ENCODE data around the gene PIK3CB.
"Not testable (repeated sequence)": the region's sequence is repeated elsewhere in the genome, so short reads cannot be mapped to it uniquely, and the experiment has no call there.

Gene PIK3CB

DNA sequence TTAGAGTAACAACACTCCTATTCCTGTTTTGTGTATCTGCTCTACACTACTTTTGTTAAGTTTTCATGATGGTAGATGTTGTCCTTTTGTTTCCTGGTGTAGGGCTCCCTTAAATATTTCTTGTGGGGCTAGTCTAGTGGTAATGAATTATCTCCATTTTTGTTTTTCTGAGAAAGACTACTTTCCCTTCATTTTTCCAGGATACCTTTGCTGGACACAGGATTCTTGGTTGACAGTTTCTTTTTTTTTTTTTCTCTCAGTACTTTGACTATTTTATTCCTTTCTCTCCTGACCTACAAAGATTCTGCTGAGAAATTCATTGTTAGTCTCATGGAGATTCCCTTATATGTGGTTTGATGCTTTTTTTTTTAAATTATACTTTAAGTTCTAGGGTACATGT is 188.2 kb downstream of the PIK3CB start:
- Histone ChIP-seq H3K27ac (no peak overlapping the region), H3K4me3 (no peak overlapping the region)

GRCh38 chr3:138646008-138646407 is 188.7 kb downstream of the PIK3CB start:
- no peak overlapping the region for H3K4me3 ChIP-seq
- no peak overlapping the region for H3K27ac ChIP-seq

DNA sequence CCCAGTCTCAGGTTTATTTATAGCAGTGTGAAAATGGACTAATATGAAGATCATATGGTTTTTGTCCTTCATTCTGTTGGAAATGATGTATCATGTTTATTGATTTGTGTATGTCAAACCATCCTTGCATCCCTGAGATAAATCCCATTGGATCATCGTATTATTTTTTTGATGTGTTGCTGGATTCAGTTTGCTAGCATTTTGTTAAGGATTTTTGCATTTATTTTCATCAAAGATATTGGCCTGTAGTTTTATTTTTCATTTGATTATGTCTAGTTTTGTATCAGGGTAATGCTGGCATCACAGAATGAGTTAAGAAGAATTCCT is 191.8 kb downstream of the PIK3CB start:
- Histone ChIP-seq H3K27ac (no peak overlapping the region), H3K4me3 (no peak overlapping the region)

- Histone ChIP-seq H3K4me3 (no peak overlapping the region), H3K27ac (no peak overlapping the region)
Observed at GRCh38 chr3:138642226-138642926, 192.4 kb downstream of the PIK3CB start.

- Histone ChIP-seq H3K4me3 (no peak overlapping the region), H3K27ac (no peak overlapping the region)
Observed at GRCh38 chr3:138640537-138640936, 194.2 kb downstream of the PIK3CB start.

DNA sequence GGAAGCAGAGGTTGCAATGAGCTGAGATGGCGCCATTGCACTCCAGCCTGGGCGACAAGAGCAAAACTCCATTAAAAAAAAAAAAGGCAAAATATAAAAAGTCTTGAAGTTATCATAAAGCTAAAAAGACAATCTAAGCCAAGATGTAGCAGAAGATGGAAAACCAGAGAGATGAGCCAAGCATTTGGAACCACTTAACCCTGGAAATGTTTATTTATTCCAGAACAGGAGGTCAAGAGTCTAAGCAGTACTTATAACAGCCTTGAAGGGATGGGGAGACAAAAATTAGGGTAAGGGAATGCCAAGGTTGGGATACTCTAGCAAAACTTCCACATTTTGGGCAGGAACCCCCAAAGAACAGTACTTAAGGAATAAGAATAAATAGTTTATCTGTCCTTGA is 196.1 kb downstream of the PIK3CB start:
- Histone ChIP-seq H3K27ac (no peak overlapping the region), H3K4me3 (no peak overlapping the region)

DNA sequence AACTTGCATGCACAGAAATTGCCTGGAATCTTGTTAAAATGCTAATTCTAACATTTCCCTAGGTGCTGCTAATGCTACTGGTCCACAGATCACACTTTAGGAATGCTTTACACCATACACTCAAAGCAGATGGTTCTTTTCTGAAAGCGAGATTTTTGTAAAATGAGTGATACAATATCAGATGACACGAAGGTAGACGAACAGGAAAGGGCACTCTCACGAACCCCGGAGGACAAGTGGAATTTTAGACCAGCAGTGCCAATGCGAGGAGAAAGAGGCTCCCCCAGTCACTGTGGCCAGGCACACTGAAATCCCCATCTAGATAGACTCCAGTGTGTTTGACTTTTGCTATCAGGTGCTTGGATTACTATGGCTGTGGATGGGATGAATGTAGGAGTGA is 205.2 kb downstream of the PIK3CB start:
- H3K27ac ChIP-seq: no peak overlapping the region
- no peak overlapping the region for H3K4me3 ChIP-seq

DNA sequence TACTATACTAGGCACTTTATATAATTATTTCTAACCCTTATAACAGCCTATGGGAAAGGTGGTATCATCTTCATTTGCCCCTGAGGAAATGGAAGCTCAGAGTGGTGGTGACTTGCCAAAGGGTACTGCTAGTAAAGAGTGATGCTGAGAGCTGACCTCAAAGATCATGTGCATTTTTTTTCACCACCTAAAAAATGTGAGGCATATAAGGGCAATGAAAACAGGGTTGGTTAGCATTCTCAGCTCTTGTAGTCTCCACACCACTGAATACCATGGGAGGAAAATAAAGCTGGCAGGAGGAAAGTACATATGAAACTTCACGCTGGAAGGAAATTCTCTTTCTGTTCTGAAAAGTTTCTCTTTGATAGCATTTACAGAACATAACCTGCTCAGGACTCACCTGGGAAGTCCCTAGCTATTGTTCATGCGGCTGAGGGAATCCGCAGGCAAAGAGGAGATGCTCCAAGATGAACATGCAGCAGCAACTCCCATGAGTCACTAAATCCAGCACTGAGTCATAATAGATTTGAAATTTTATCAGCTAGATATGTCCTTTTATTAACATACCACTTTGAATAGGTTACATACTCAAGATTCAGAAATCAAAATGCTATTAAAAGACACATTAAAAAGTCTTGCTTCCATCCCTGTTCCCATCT is 208.9 kb downstream of the PIK3CB start:
- peak overlapping the region in 1 of 21 experiments; percentile 14 for H3K27ac ChIP-seq
- no peak overlapping the region for H3K4me3 ChIP-seq

GRCh38 chr3:138624518-138624917 is 210.2 kb downstream of the PIK3CB start:
- H3K4me3 ChIP-seq: no peak overlapping the region
- no peak overlapping the region for H3K27ac ChIP-seq

DNA sequence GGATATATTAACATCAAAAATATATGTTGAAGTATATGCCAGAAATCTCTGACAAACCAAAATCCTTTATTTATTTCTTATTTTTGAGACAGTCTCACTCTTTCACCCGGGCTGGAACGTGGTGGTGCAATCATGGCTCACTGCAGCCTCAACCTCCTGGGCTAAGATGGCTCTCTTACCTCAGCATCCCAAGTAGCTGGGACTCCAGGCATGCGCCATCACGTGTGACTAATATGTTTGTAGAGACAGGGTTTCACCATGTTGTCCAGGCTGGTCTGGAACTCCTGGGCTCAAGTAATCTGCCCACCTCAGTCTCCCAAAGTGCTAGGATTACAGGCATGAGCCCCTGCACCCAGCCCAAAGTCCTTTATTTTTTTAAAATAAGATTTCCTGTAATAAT is 214.3 kb downstream of the PIK3CB start:
- no peak overlapping the region for H3K4me3 ChIP-seq
- H3K27ac ChIP-seq: no peak overlapping the region

DNA sequence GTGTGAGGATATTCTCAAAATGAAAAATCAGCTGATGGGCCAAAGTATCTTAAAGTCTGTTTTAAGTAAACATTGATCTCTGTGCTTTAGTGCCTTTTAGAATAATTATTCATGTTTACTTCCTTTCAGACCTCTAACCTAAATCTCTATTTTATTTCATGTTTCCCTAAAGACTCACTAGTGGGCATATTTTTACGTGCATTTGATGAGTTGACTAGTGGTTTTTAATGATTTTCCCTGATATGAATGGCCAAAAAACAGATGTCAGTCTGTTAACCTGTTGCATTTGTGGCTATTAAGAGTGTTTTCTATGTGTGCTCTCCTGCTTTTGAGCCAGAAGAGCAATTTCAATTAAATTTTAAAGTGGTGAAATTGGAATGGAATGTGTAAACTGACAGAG is 219.3 kb downstream of the PIK3CB start:
- H3K4me3 ChIP-seq: no peak overlapping the region

GRCh38 chr3:138609898-138610266 is 224.8 kb downstream of the PIK3CB start:
- Histone ChIP-seq H3K27ac (peak overlapping the region in 13 of 21 experiments; percentile 88 to 99 (median 96)), H3K4me3 (peak overlapping the region in 2 of 7 experiments; percentile 66 to 76)

More for the DNA sequence above, 219.3 kb downstream of the PIK3CB start:
- H3K27ac ChIP-seq: no peak overlapping the region

DNA sequence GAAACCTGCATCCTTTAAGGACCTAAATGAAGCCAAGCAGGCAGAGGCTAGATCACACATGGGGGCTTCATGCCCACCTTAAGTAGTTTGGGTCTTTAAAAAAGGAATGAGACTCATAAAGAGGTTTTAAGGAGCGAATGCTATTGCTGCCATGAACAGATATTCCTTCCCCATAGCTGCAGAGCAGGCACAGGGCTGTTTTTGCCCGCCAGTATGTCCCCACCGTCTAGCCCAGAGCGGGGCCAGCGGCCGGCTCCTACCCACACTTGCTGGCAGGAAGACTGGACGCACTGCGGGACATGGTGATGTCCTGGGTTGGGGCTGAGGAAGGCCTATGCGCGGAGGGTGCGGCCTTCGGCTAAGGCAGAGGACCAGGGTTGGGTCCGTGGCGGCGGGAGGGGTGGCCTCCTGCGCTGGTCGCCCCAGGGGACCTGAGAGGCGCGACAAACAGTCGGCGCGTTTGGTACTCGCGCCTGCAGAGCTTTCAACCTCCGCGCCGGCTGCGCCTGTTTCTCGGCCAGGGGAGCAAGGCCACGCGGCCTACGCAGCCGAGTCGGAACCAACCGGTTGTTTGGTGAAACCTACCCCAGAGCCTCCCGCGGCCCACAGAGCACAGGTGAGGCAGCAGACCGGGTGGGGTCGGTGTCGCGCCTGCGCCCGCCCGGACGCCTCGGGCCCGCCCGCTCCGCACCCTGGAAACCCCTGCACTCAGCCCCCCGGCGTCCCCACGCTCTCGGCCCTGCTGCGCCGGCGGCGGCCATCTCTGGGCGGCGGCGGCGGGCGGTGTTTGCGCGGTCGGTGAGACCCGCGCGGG is 226.2 kb downstream of the PIK3CB start, which contains the start of gene FAIM:
Gene FAIM (plus strand): TSS at position 450 of the 814 bp plus-strand sequence. CDS start 10,956 bp downstream, outside the sequence.
- H3K4me3 ChIP-seq: peak within 1 kb of the TSS; percentile 50 to 77 (median 66)
- peak within 1 kb of the TSS; percentile 88 to 99 (median 96) for H3K27ac ChIP-seq

GRCh38 chr3:138604106-138604595 is 230.6 kb downstream of the PIK3CB start:
- not testable (repeated sequence) for H3K27ac ChIP-seq, H3K4me3 ChIP-seq

Data from skin epidermis (tissue), 12 donors.